ENCODE results near the gene NEGR1.

The NEGR1 gene

DNA sequence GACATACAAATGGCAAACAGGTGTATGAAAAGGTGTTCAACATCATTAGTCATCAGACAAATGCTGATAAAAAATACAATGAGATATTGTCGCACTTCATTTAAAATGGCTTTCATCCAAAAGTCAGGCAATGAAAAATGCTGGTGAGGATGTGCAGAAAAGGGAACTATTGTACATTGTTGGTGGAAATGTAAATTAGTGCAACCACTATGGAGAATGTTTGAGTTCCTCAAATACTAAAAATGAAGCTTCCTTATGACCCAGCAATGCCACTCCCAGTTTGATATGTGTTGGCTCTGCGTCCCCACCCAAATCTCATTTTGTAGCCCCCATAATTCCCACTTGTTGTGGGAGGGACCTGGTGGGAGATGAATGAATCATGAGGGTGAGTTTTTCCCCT lies 891.8 kb downstream of the NEGR1 start:
- Histone ChIP-seq H3K79me2 (ENCODE audit: low read length) (no peaks in the 10 kb centered on the region), H3K27me3 (ENCODE audit: low read depth, low read length) (no peaks in the 10 kb centered on the region), H3K4me1 (ENCODE audit: low read length) (no peaks in the 10 kb centered on the region), H3K4me2 (ENCODE audit: low read length) (no peak overlapping the region), H3K27ac (ENCODE audit: low read length) (no peak overlapping the region), H4K20me1 (ENCODE audit: insufficient read depth, low read length) (no peaks in the 10 kb centered on the region), H3K4me3 (ENCODE audit: low read length) (no peak overlapping the region), H3K36me3 (replicated peaks; ENCODE audit: low read depth, low read length) (no peaks in the 10 kb centered on the region), H3K9ac (ENCODE audit: low read length) (no peak overlapping the region), H2AFZ (ENCODE audit: low read depth, low read length) (no peak overlapping the region), H3K9me3 (ENCODE audit: insufficient read depth, low read length) (no peaks in the 10 kb centered on the region)
- no peak for TF ChIP-seq EZH2phosphoT487 (IDR thresholded peaks at IDR 0.05; ENCODE audit: low read depth)
- TF ChIP-seq, protein P1, sequence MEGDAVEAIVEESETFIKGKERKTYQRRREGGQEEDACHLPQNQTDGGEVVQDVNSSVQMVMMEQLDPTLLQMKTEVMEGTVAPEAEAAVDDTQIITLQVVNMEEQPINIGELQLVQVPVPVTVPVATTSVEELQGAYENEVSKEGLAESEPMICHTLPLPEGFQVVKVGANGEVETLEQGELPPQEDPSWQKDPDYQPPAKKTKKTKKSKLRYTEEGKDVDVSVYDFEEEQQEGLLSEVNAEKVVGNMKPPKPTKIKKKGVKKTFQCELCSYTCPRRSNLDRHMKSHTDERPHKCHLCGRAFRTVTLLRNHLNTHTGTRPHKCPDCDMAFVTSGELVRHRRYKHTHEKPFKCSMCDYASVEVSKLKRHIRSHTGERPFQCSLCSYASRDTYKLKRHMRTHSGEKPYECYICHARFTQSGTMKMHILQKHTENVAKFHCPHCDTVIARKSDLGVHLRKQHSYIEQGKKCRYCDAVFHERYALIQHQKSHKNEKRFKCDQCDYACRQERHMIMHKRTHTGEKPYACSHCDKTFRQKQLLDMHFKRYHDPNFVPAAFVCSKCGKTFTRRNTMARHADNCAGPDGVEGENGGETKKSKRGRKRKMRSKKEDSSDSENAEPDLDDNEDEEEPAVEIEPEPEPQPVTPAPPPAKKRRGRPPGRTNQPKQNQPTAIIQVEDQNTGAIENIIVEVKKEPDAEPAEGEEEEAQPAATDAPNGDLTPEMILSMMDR (IDR thresholded peaks at IDR 0.05; ENCODE audit: low read depth, low read length), result no peak

- H3K27me3 ChIP-seq (ENCODE audit: low read depth, low read length), result no peaks in the 10 kb centered on the region
- no peaks in the 10 kb centered on the region for H4K20me1 ChIP-seq (ENCODE audit: insufficient read depth, low read length)
- no peak overlapping the region for H3K27ac ChIP-seq (ENCODE audit: low read length)
- no peak overlapping the region for H2AFZ ChIP-seq (ENCODE audit: low read depth, low read length)
- H3K79me2 ChIP-seq (ENCODE audit: low read length), result no peaks in the 10 kb centered on the region
- no peak overlapping the region for H3K4me2 ChIP-seq (ENCODE audit: low read length)
- no peak overlapping the region for H3K9ac ChIP-seq (ENCODE audit: low read length)
- H3K4me3 ChIP-seq (ENCODE audit: low read length), result no peak overlapping the region
- no peaks in the 10 kb centered on the region for H3K36me3 ChIP-seq (replicated peaks; ENCODE audit: low read depth, low read length)
- H3K4me1 ChIP-seq (ENCODE audit: low read length), result no peaks in the 10 kb centered on the region
- TF ChIP-seq, protein P1 (IDR thresholded peaks at IDR 0.05; ENCODE audit: low read depth, low read length), result no peak
- no peak for TF ChIP-seq EZH2phosphoT487 (IDR thresholded peaks at IDR 0.05; ENCODE audit: low read depth)
- H3K9me3 ChIP-seq (ENCODE audit: insufficient read depth, low read length), result no peaks in the 10 kb centered on the region
Observed at GRCh38 chr1:71377886-71378285, 904.5 kb downstream of the NEGR1 start.

DNA sequence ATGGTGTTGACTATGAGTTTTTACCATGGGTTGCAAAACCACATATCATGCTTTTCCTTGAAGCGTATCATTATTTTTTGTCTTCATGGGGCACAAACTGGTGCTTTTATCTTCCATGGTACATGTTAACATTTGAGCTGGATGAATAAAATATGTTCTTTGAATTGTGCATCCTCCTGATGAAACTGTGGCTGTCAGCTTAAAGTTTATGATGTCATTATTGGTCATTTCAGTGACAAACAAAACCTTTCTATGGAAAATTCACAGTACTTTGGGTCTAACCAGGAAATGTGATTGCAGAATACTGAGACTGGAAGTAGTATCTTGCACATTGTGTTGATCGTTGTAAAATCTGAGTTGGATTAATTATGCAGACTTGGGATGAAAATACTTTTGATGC lies 909.8 kb downstream of the NEGR1 start:
- Histone ChIP-seq H3K79me2 (ENCODE audit: low read length) (no peaks in the 10 kb centered on the region), H2AFZ (ENCODE audit: low read depth, low read length) (no peak overlapping the region), H3K9ac (ENCODE audit: low read length) (no peak overlapping the region), H3K4me2 (ENCODE audit: low read length) (no peak overlapping the region), H3K36me3 (replicated peaks; ENCODE audit: low read depth, low read length) (no peaks in the 10 kb centered on the region), H4K20me1 (ENCODE audit: insufficient read depth, low read length) (no peaks in the 10 kb centered on the region), H3K27me3 (ENCODE audit: low read depth, low read length) (no peaks in the 10 kb centered on the region), H3K27ac (ENCODE audit: low read length) (no peak overlapping the region), H3K4me1 (ENCODE audit: low read length) (no peaks in the 10 kb centered on the region), H3K4me3 (ENCODE audit: low read length) (no peak overlapping the region), H3K9me3 (ENCODE audit: insufficient read depth, low read length) (no peaks in the 10 kb centered on the region)
- TF ChIP-seq, protein P1 (IDR thresholded peaks at IDR 0.05; ENCODE audit: low read depth, low read length), result no peak
- no peak for TF ChIP-seq EZH2phosphoT487 (IDR thresholded peaks at IDR 0.05; ENCODE audit: low read depth)

GRCh38 chr1:71371581-71371980 lies 910.8 kb downstream of the NEGR1 start:
- Histone ChIP-seq H3K27ac (ENCODE audit: low read length) (no peak overlapping the region), H2AFZ (ENCODE audit: low read depth, low read length) (no peak overlapping the region), H3K9me3 (ENCODE audit: insufficient read depth, low read length) (no peaks in the 10 kb centered on the region), H3K4me2 (ENCODE audit: low read length) (no peak overlapping the region), H3K27me3 (ENCODE audit: low read depth, low read length) (no peaks in the 10 kb centered on the region), H3K79me2 (ENCODE audit: low read length) (no peaks in the 10 kb centered on the region), H3K4me1 (ENCODE audit: low read length) (no peaks in the 10 kb centered on the region), H3K36me3 (replicated peaks; ENCODE audit: low read depth, low read length) (no peaks in the 10 kb centered on the region), H4K20me1 (ENCODE audit: insufficient read depth, low read length) (no peaks in the 10 kb centered on the region), H3K4me3 (ENCODE audit: low read length) (no peak overlapping the region), H3K9ac (ENCODE audit: low read length) (no peak overlapping the region)
- TF ChIP-seq, protein P1 (IDR thresholded peaks at IDR 0.05; ENCODE audit: low read depth, low read length), result no peak
